WTC11 (cell line): ENCODE measurements around the gene NEDD4L. TPM values are rescaled to one million over a fixed set of nuclear protein-coding genes. Genes with fewer than 3 reads are reported as not detected.

ENCODE experiments used
- ATAC-seq: fragments of 200-7000 bp; cut with Tn5 transposase; 2 replicates; pipeline ENCODE4 v1.10.0; 2021; ENCODE audit warnings: mild to moderate bottlenecking, moderate library complexity
- CTCF ChIA-PET: fragments of 300-600 bp; sonication (Branson Sonifier 250); formaldehyde crosslinking; loops from one replicate; lab custom pipeline; 2021; ENCODE audit warnings: antibody characterized with exemption; lab: Charles Lee
- POLR2A ChIA-PET: fragments of 350-600 bp; sonication (Branson Sonifier 250); formaldehyde crosslinking; loops from one replicate; lab custom pipeline; 2021; ENCODE audit warnings: antibody characterized with exemption; lab: Charles Lee
- DNase-seq: peaks from one replicate; pipeline ENCODE4 v3.0.0; 2021; ENCODE audit warnings: low spot score
- H3K27ac Mint-ChIP-seq: 2 replicates; pipeline ENCODE4 v1.8.0; 2021; ENCODE audit warnings: mixed read lengths
- H3K27me3 Mint-ChIP-seq: 2 replicates; pipeline ENCODE4 v1.8.0; 2021; ENCODE audit warnings: low read depth, mild to moderate bottlenecking, moderate library complexity, mixed read lengths
- H3K36me3 Mint-ChIP-seq: 2 replicates; pipeline ENCODE4 v1.8.0; 2021; ENCODE audit warnings: mixed read lengths
- H3K4me1 Mint-ChIP-seq: 2 replicates; pipeline ENCODE4 v1.8.0; 2022; ENCODE audit warnings: mixed read lengths
- H3K4me3 Mint-ChIP-seq: 2 replicates; pipeline ENCODE4 v1.8.0; 2021; ENCODE audit warnings: mild to moderate bottlenecking, moderate library complexity, mixed read lengths
- H3K9me3 Mint-ChIP-seq: 2 replicates; pipeline ENCODE4 v1.8.0; 2021; ENCODE audit warnings: mixed read lengths
- ATF1 ChIP-seq: sonication (generic); formaldehyde crosslinking; IDR thresholded peaks from 2 replicates; pipeline ENCODE4 v1.8.1; 2023; ENCODE audit warnings: mild to moderate bottlenecking, moderate library complexity, missing genetic modification reagents
- ATF3 ChIP-seq: sonication (generic); formaldehyde crosslinking; conservative IDR thresholded peaks from 2 replicates; pipeline ENCODE4 v1.8.1; 2022; ENCODE audit warnings: mild to moderate bottlenecking, missing genetic modification reagents
- CBFB ChIP-seq: sonication (generic); formaldehyde crosslinking; IDR thresholded peaks from 2 replicates; pipeline ENCODE4 v1.8.1; 2022; ENCODE audit warnings: mild to moderate bottlenecking, low read depth, missing genetic modification reagents
- ELF4 ChIP-seq: sonication (generic); formaldehyde crosslinking; IDR thresholded peaks from 2 replicates; pipeline ENCODE4 v1.8.1; 2022; ENCODE audit warnings: low read depth, mild to moderate bottlenecking, moderate library complexity, missing genetic modification reagents
- ETV6 ChIP-seq: sonication (generic); formaldehyde crosslinking; IDR thresholded peaks from 2 replicates; pipeline ENCODE4 v1.8.1; 2022; ENCODE audit warnings: mild to moderate bottlenecking, missing genetic modification reagents
- GABPB1 ChIP-seq: sonication (generic); formaldehyde crosslinking; IDR thresholded peaks from 2 replicates; pipeline ENCODE4 v1.8.1; 2023; ENCODE audit warnings: mild to moderate bottlenecking, missing genetic modification reagents
- GRHL2 ChIP-seq: fragments of 250-450 bp; sonication (Bioruptor Pico); IDR thresholded peaks from 2 replicates; pipeline ENCODE4 v1.8.0; 2022; ENCODE audit warnings: mild to moderate bottlenecking, moderate library complexity; ENCODE audit not compliant: insufficient replicate concordance, severe bottlenecking
- NFE2L1 ChIP-seq: sonication (generic); formaldehyde crosslinking; IDR thresholded peaks from 2 replicates; pipeline ENCODE4 v1.8.1; 2023; ENCODE audit warnings: missing genetic modification reagents
- NFYB ChIP-seq: sonication (generic); formaldehyde crosslinking; conservative IDR thresholded peaks from 2 replicates; pipeline ENCODE4 v1.8.0; 2022; ENCODE audit warnings: low read depth, missing genetic modification reagents
- NR3C1 ChIP-seq: sonication (generic); formaldehyde crosslinking; conservative IDR thresholded peaks from 2 replicates; pipeline ENCODE4 v1.8.1; 2023; ENCODE audit warnings: low read depth, mild to moderate bottlenecking, missing genetic modification reagents
- STAT6 ChIP-seq: sonication (generic); formaldehyde crosslinking; conservative IDR thresholded peaks from 2 replicates; pipeline ENCODE4 v1.8.1; 2023; ENCODE audit warnings: mild to moderate bottlenecking, low read depth, missing genetic modification reagents, moderate library complexity
- TEAD4 ChIP-seq: sonication (generic); formaldehyde crosslinking; IDR thresholded peaks from 2 replicates; pipeline ENCODE4 v1.8.0; 2022; ENCODE audit warnings: mild to moderate bottlenecking, missing genetic modification reagents
- ZNF317 ChIP-seq: sonication (generic); formaldehyde crosslinking; IDR thresholded peaks from 2 replicates; pipeline ENCODE4 v1.8.1; 2023; ENCODE audit warnings: low read depth, mild to moderate bottlenecking, moderate library complexity, missing genetic modification reagents, borderline replicate concordance
- total RNA-seq: library from RNA; stranded (reverse); gene quantifications from 3 replicates; pipeline ENCODE4 v1.2.3, GENCODE V29; 2021
- TF ChIP-seq, protein P1 (sequence below): sonication (generic); formaldehyde crosslinking; IDR thresholded peaks from 2 replicates; pipeline ENCODE4 v1.8.1; 2022; ENCODE audit warnings: low read depth, mild to moderate bottlenecking, moderate library complexity, missing genetic modification reagents, borderline replicate concordance
- TF ChIP-seq, protein P2 (sequence below): sonication (generic); formaldehyde crosslinking; IDR thresholded peaks from 2 replicates; pipeline ENCODE4 v1.8.1; 2022; ENCODE audit warnings: mild to moderate bottlenecking, missing genetic modification reagents, moderate library complexity, borderline replicate concordance
- TF ChIP-seq, protein P3 (sequence below): sonication (generic); formaldehyde crosslinking; IDR thresholded peaks from 2 replicates; pipeline ENCODE4 v1.8.0; 2023; ENCODE audit warnings: mild to moderate bottlenecking, missing genetic modification reagents
- TF ChIP-seq, protein P4 (sequence below): sonication (generic); formaldehyde crosslinking; IDR thresholded peaks from 2 replicates; pipeline ENCODE4 v1.8.1; 2023; ENCODE audit warnings: mild to moderate bottlenecking, missing genetic modification reagents

Gene NEDD4L
- total RNA-seq, 1 experiment from 2014 or later = 88.0 TPM

- Mint-ChIP-seq H3K27me3 (no peaks in the 10 kb centered on the region; the same call in 1 of the 2 replicates), H3K9me3 (peaks cover 22% of the 10 kb centered on the region), H3K36me3 (peaks cover 16% of the 10 kb centered on the region), H3K4me1 (peaks cover 23% of the 10 kb centered on the region), H3K4me3 (no peak overlapping the region), H3K27ac (no peak overlapping the region)
- CTCF ChIA-PET = no interaction called here
- DNase-seq = no peak
- TF ChIP-seq GABPB1 (CRISPR knock-in tag) = 0 out of 2 replicates have a peak, but pooled peaks have one; percentile 16
- no peak for TF ChIP-seq NFE2L1
- POLR2A ChIA-PET = no interaction called here
- ATAC-seq = no peak
Observed at GRCh38 chr18:58012356-58012755, 31.7 kb upstream of the NEDD4L start.

DNA sequence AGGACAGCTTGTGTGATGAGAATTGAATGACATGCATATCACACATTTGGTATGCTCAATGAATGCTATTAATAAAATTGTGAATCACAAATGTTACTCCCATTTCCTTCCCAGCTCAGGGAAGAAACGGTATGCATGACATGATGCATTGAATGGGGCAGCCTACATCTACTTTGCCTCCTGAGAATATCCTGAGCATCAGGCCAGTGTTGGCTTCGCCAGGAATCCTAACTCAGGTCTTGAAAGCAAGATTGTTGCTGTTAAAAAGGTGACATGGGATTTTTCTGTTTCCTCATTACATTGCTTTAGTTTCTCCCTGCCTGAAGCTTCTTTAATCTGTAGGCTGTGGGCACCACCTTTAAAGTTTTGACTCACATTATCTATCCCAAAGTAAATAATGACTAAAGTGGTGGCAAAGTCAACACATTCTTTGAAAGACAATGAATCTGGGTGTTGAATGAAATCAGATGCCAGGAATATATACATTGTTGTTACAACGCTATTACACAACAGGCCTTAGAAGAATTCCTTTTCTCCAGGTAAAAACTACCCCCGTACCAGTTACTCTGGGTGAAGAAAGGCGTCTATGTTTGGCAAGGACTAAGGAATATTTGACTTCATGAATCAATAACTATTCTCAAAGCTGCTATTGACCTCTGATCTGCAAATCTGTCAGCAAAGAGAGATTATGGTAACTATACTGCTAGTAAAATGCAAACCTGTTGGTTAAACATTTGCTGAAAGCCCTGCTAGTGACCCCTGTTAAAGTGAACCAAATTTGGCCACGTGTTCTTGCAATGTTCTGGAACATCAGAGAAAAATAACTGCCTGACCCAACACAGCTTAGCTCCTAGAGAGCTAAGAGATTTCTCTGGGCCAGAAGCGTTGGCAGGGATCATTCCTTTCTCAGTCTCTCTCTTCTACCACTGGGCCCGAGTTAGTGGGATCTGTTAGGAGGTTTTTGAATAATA lies 30.5 kb upstream of the NEDD4L start:
- ATAC-seq (no peak; the same call in 1 of the 2 replicates), DNase-seq (no peak)
- Mint-ChIP-seq H3K27me3 (no peaks in the 10 kb centered on the region; the same call in 1 of the 2 replicates), H3K4me3 (no peak overlapping the region), H3K36me3 (peaks cover 16% of the 10 kb centered on the region), H3K4me1 (peaks cover 23% of the 10 kb centered on the region), H3K9me3 (peaks cover 22% of the 10 kb centered on the region), H3K27ac (no peak overlapping the region)
- TF ChIP-seq STAT6 (CRISPR knock-in tag) (no peak), GABPB1 (CRISPR knock-in tag) (peak; percentile 80)
- ChIA-PET POLR2A (interaction anchor here (0.6 kb wide), 1 partner anchor 487 kb away, joined by 4 read pairs; no protein-coding TSS in a partner anchor), CTCF (interaction anchor here (1.1 kb wide), 1 partner anchor 9 kb away, joined by 3 read pairs; no protein-coding TSS in a partner anchor)

DNA sequence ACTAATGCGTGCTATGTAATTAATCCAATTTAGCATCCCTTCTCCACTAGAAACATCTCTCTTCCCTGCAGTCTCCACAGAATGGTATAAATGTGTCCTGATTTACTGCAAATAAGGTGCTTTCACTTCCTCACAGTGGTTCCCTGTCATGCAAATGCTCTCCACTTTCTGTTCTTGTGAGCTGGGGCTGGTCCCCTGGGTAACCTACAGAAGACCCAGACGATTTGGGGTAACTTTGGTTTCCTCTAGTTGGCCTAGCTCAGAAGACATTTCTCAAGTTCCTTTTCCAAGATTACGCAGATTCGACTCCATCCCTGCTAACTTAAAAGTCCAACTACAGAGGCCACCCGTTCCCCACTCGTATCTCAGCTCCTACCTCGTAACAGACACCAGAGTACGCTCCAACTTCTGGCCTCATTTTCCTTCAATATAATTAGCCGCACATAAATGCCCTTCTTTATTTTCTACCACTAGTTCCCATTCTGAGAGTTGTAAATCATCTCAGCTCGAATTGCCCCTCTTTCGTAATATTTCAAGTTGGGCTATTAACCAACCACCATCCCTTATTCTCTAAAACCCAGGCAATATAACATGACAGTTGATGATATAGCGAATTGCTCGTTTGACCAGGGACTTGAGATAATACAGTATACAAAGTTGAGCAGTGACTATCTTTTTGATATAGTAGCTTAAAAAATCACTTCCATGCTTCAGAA lies 28.8 kb upstream of the NEDD4L start:
- TF ChIP-seq GRHL2 = no peak
- no peak for TF ChIP-seq NR3C1 (CRISPR knock-in tag)
- TF ChIP-seq, protein P1, sequence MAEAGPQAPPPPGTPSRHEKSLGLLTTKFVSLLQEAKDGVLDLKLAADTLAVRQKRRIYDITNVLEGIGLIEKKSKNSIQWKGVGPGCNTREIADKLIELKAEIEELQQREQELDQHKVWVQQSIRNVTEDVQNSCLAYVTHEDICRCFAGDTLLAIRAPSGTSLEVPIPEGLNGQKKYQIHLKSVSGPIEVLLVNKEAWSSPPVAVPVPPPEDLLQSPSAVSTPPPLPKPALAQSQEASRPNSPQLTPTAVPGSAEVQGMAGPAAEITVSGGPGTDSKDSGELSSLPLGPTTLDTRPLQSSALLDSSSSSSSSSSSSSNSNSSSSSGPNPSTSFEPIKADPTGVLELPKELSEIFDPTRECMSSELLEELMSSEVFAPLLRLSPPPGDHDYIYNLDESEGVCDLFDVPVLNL (CRISPR knock-in tag) = no peak
- no peak for TF ChIP-seq CBFB
- no peak for TF ChIP-seq TEAD4 (CRISPR knock-in tag)
- no peak for TF ChIP-seq ETV6 (CRISPR knock-in tag)
- TF ChIP-seq ATF3 (CRISPR knock-in tag) = no peak
- TF ChIP-seq, protein P2, sequence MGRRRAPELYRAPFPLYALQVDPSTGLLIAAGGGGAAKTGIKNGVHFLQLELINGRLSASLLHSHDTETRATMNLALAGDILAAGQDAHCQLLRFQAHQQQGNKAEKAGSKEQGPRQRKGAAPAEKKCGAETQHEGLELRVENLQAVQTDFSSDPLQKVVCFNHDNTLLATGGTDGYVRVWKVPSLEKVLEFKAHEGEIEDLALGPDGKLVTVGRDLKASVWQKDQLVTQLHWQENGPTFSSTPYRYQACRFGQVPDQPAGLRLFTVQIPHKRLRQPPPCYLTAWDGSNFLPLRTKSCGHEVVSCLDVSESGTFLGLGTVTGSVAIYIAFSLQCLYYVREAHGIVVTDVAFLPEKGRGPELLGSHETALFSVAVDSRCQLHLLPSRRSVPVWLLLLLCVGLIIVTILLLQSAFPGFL (CRISPR knock-in tag) = no peak
- TF ChIP-seq, protein P3, sequence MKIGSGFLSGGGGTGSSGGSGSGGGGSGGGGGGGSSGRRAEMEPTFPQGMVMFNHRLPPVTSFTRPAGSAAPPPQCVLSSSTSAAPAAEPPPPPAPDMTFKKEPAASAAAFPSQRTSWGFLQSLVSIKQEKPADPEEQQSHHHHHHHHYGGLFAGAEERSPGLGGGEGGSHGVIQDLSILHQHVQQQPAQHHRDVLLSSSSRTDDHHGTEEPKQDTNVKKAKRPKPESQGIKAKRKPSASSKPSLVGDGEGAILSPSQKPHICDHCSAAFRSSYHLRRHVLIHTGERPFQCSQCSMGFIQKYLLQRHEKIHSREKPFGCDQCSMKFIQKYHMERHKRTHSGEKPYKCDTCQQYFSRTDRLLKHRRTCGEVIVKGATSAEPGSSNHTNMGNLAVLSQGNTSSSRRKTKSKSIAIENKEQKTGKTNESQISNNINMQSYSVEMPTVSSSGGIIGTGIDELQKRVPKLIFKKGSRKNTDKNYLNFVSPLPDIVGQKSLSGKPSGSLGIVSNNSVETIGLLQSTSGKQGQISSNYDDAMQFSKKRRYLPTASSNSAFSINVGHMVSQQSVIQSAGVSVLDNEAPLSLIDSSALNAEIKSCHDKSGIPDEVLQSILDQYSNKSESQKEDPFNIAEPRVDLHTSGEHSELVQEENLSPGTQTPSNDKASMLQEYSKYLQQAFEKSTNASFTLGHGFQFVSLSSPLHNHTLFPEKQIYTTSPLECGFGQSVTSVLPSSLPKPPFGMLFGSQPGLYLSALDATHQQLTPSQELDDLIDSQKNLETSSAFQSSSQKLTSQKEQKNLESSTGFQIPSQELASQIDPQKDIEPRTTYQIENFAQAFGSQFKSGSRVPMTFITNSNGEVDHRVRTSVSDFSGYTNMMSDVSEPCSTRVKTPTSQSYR (CRISPR knock-in tag) = no peak
- no peak for TF ChIP-seq ELF4 (CRISPR knock-in tag)
- TF ChIP-seq ATF1 = no peak
- TF ChIP-seq NFYB (CRISPR knock-in tag) = no peak
- TF ChIP-seq ZNF317 (CRISPR knock-in tag) = no peak
- TF ChIP-seq, protein P4, sequence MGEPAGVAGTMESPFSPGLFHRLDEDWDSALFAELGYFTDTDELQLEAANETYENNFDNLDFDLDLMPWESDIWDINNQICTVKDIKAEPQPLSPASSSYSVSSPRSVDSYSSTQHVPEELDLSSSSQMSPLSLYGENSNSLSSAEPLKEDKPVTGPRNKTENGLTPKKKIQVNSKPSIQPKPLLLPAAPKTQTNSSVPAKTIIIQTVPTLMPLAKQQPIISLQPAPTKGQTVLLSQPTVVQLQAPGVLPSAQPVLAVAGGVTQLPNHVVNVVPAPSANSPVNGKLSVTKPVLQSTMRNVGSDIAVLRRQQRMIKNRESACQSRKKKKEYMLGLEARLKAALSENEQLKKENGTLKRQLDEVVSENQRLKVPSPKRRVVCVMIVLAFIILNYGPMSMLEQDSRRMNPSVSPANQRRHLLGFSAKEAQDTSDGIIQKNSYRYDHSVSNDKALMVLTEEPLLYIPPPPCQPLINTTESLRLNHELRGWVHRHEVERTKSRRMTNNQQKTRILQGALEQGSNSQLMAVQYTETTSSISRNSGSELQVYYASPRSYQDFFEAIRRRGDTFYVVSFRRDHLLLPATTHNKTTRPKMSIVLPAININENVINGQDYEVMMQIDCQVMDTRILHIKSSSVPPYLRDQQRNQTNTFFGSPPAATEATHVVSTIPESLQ (CRISPR knock-in tag) = no peak
- H3K36me3 Mint-ChIP-seq = peaks cover 16% of the 10 kb centered on the region
- H3K4me1 Mint-ChIP-seq = peaks cover 23% of the 10 kb centered on the region
- peak; percentile 79 for ATAC-seq
- H3K27me3 Mint-ChIP-seq = no peaks in the 10 kb centered on the region; the same call in 1 of the 2 replicates
- H3K27ac Mint-ChIP-seq = no peak overlapping the region
- H3K9me3 Mint-ChIP-seq = peaks cover 22% of the 10 kb centered on the region
- no peak for DNase-seq
- CTCF ChIA-PET = interaction anchor here (0.6 kb wide), 1 partner anchor 107 kb away, joined by 3 read pairs; no protein-coding TSS in a partner anchor
- POLR2A ChIA-PET = no interaction called here
- H3K4me3 Mint-ChIP-seq = no peak overlapping the region
